Measurements from ENCODE around the gene TRABD.

TRABD gene

GRCh38 chr22:50186761-50187523, 1.2 kb downstream of the TRABD start:
- DNase-seq (ENCODE audit: low read depth): no peak

- no peak for DNase-seq (ENCODE audit: low read depth)
These were observed 2.6 kb downstream of the TRABD start for GRCh38 chr22:50188356-50188755.

GRCh38 chr22:50189184-50189848, 3.6 kb downstream of the TRABD start:
- DNase-seq (ENCODE audit: low read depth): no peak

- DNase-seq (ENCODE audit: low read depth): no peak
These were observed 4.1 kb downstream of the TRABD start for GRCh38 chr22:50189849-50190181.

- no peak for DNase-seq (ENCODE audit: low read depth)
These were observed 4.6 kb downstream of the TRABD start for GRCh38 chr22:50190182-50190940.

- no peak for DNase-seq (ENCODE audit: low read depth)
These were observed 5.4 kb downstream of the TRABD start for GRCh38 chr22:50190941-50191741.

GRCh38 chr22:50192436-50193204, 6.9 kb downstream of the TRABD start:
- DNase-seq (ENCODE audit: low read depth): no peak

- DNase-seq (ENCODE audit: low read depth): no peak
These were observed 7.9 kb downstream of the TRABD start for GRCh38 chr22:50193621-50194020.

- DNase-seq (ENCODE audit: low read depth): no peak
These were observed 8.5 kb downstream of the TRABD start for GRCh38 chr22:50194037-50194805.

- DNase-seq (ENCODE audit: low read depth): no peak
These were observed 10.5 kb downstream of the TRABD start for GRCh38 chr22:50196256-50196655.

GRCh38 chr22:50197000-50197800, 11.5 kb downstream of the TRABD start:
- DNase-seq (ENCODE audit: low read depth): no peak

GRCh38 chr22:50197856-50198623, 12.3 kb downstream of the TRABD start:
- no peak for DNase-seq (ENCODE audit: low read depth)

- DNase-seq (ENCODE audit: low read depth): no peak
These were observed 12.9 kb downstream of the TRABD start for GRCh38 chr22:50198624-50199017.

- DNase-seq (ENCODE audit: low read depth): no peak
These were observed 13.6 kb downstream of the TRABD start for GRCh38 chr22:50199251-50199721.

- no peak for DNase-seq (ENCODE audit: low read depth)
These were observed 14.2 kb downstream of the TRABD start for GRCh38 chr22:50199829-50200460.

- peak; percentile 85 for DNase-seq (ENCODE audit: low read depth)
These were observed 14.9 kb downstream of the TRABD start, which contains the start of gene SELENOO for GRCh38 chr22:50200461-50201190. TSS of gene SELENOO (plus strand) at chr22:50201011. CDS start at chr22:50201037, 26 bp downstream.
